ENCODE measurements around the gene ISLR.

- TF ChIP-seq, protein P1, sequence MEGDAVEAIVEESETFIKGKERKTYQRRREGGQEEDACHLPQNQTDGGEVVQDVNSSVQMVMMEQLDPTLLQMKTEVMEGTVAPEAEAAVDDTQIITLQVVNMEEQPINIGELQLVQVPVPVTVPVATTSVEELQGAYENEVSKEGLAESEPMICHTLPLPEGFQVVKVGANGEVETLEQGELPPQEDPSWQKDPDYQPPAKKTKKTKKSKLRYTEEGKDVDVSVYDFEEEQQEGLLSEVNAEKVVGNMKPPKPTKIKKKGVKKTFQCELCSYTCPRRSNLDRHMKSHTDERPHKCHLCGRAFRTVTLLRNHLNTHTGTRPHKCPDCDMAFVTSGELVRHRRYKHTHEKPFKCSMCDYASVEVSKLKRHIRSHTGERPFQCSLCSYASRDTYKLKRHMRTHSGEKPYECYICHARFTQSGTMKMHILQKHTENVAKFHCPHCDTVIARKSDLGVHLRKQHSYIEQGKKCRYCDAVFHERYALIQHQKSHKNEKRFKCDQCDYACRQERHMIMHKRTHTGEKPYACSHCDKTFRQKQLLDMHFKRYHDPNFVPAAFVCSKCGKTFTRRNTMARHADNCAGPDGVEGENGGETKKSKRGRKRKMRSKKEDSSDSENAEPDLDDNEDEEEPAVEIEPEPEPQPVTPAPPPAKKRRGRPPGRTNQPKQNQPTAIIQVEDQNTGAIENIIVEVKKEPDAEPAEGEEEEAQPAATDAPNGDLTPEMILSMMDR (IDR thresholded peaks at IDR 0.05): no peak
- TF ChIP-seq POLR2A (IDR thresholded peaks at IDR 0.05): no peak
Measured at GRCh38 chr15:74147051-74147450, 26.5 kb upstream of the ISLR start.
